ENCODE data around the gene ADK.

ADK gene

GRCh38 chr10:74752371-74753040 is 601.5 kb downstream of the ADK start:
- no peaks in the 10 kb centered on the region for H3K27me3 ChIP-seq (ENCODE audit: insufficient read depth, low read depth)
- no peak overlapping the region for H3K4me2 ChIP-seq
- no peaks in the 10 kb centered on the region for H3K79me2 ChIP-seq (ENCODE audit: insufficient read depth, low read depth)

GRCh38 chr10:74753442-74754211 is 602.6 kb downstream of the ADK start:
- no peaks in the 10 kb centered on the region for H3K36me3 ChIP-seq (ENCODE audit: insufficient read depth)
- H4K20me1 ChIP-seq (ENCODE audit: insufficient read depth): no peaks in the 10 kb centered on the region
- H3K4me3 ChIP-seq (IDR thresholded peaks at IDR 0.05; ENCODE audit: insufficient read depth, low read depth, low read length): no peak overlapping the region
- no peak overlapping the region for H3K4me2 ChIP-seq
- no peak for TF ChIP-seq CTCF (conservative IDR thresholded peaks at IDR 0.05; ENCODE audit: low read depth, low read length)
- H3K9ac ChIP-seq: no peak overlapping the region
- no peaks in the 10 kb centered on the region for H3K27me3 ChIP-seq (ENCODE audit: insufficient read depth, low read depth)
- no peaks in the 10 kb centered on the region for H3K4me1 ChIP-seq (ENCODE audit: low read depth, poor library complexity, severe bottlenecking)
- H3K79me2 ChIP-seq (ENCODE audit: insufficient read depth, low read depth): no peaks in the 10 kb centered on the region
- H3K27ac ChIP-seq: no peak overlapping the region
- H2AFZ ChIP-seq (ENCODE audit: low read depth): no peak overlapping the region

More at GRCh38 chr10:74752371-74753040, 601.5 kb downstream of the ADK start:
- TF ChIP-seq CTCF (conservative IDR thresholded peaks at IDR 0.05; ENCODE audit: low read depth, low read length): no peak
- Histone ChIP-seq H3K4me1 (ENCODE audit: low read depth, poor library complexity, severe bottlenecking) (no peaks in the 10 kb centered on the region), H3K4me3 (IDR thresholded peaks at IDR 0.05; ENCODE audit: insufficient read depth, low read depth, low read length) (no peak overlapping the region), H3K27ac (no peak overlapping the region), H2AFZ (ENCODE audit: low read depth) (no peak overlapping the region), H3K9ac (no peak overlapping the region), H4K20me1 (ENCODE audit: insufficient read depth) (no peaks in the 10 kb centered on the region), H3K36me3 (ENCODE audit: insufficient read depth) (no peaks in the 10 kb centered on the region)

GRCh38 chr10:74754381-74754821 is 603.4 kb downstream of the ADK start:
- no peak overlapping the region for H3K9ac ChIP-seq
- no peak overlapping the region for H3K4me3 ChIP-seq (IDR thresholded peaks at IDR 0.05; ENCODE audit: insufficient read depth, low read depth, low read length)
- H3K27me3 ChIP-seq (ENCODE audit: insufficient read depth, low read depth): no peaks in the 10 kb centered on the region
- H4K20me1 ChIP-seq (ENCODE audit: insufficient read depth): no peaks in the 10 kb centered on the region
- no peaks in the 10 kb centered on the region for H3K79me2 ChIP-seq (ENCODE audit: insufficient read depth, low read depth)
- H2AFZ ChIP-seq (ENCODE audit: low read depth): no peak overlapping the region
- H3K4me2 ChIP-seq: no peak overlapping the region
- no peaks in the 10 kb centered on the region for H3K4me1 ChIP-seq (ENCODE audit: low read depth, poor library complexity, severe bottlenecking)
- H3K36me3 ChIP-seq (ENCODE audit: insufficient read depth): no peaks in the 10 kb centered on the region
- no peak overlapping the region for H3K27ac ChIP-seq
- no peak for TF ChIP-seq CTCF (conservative IDR thresholded peaks at IDR 0.05; ENCODE audit: low read depth, low read length)

GRCh38 chr10:74755273-74755672 is 604.3 kb downstream of the ADK start:
- Histone ChIP-seq H3K79me2 (ENCODE audit: insufficient read depth, low read depth) (no peaks in the 10 kb centered on the region), H3K27me3 (ENCODE audit: insufficient read depth, low read depth) (no peaks in the 10 kb centered on the region), H3K36me3 (ENCODE audit: insufficient read depth) (no peaks in the 10 kb centered on the region), H3K9ac (no peak overlapping the region), H3K4me3 (IDR thresholded peaks at IDR 0.05; ENCODE audit: insufficient read depth, low read depth, low read length) (no peak overlapping the region), H3K27ac (no peak overlapping the region), H4K20me1 (ENCODE audit: insufficient read depth) (no peaks in the 10 kb centered on the region), H3K4me2 (no peak overlapping the region), H3K4me1 (ENCODE audit: low read depth, poor library complexity, severe bottlenecking) (no peaks in the 10 kb centered on the region), H2AFZ (ENCODE audit: low read depth) (no peak overlapping the region)
- no peak for TF ChIP-seq CTCF (conservative IDR thresholded peaks at IDR 0.05; ENCODE audit: low read depth, low read length)
